Measurements from ENCODE around the gene CTDP1. TPM values are rescaled to one million over a fixed set of nuclear protein-coding genes. Genes with fewer than 3 reads are reported as not detected.

The CTDP1 gene
- total RNA-seq, 1 experiment from 2014 or later = 31.7 TPM

GRCh38 chr18:79634186-79634585 lies 45.4 kb upstream of the CTDP1 start:
- no TSS peak for BruUV-seq (replicated peaks)
- DNase-seq (no peak), ATAC-seq (no peak)
- POLR2A ChIA-PET (ENCODE audit: unreplicated experiment) = no interaction called here
- H3K79me2 ChIP-seq (ENCODE audit: low read length) = no peaks in the 10 kb centered on the region
- CTCF ChIA-PET = no interaction called here
- H3K36me3 ChIP-seq (ENCODE audit: low read depth, low read length) = no peaks in the 10 kb centered on the region
- H3K4me2 ChIP-seq (ENCODE audit: low read length) = no peak overlapping the region
- H3F3A ChIP-seq (ENCODE audit: low read length, unreplicated experiment) = no peaks in the 10 kb centered on the region
- no peak overlapping the region for H3K27ac ChIP-seq (ENCODE audit: low read length)
- no peaks in the 10 kb centered on the region for H3K9me2 ChIP-seq (replicated peaks; ENCODE audit: low read length)
- H3K4me3 ChIP-seq (ENCODE audit: low read length) = no peak overlapping the region
- no peak overlapping the region for H3K9ac ChIP-seq (ENCODE audit: low read length)
- no peak overlapping the region for H2AFZ ChIP-seq (ENCODE audit: low read length)
- no peaks in the 10 kb centered on the region for H4K20me1 ChIP-seq (ENCODE audit: low read length)
- 0 out of 2 replicates have a peak, but pooled peaks cover 10% of the 10 kb centered on the region for H3K27me3 ChIP-seq (ENCODE audit: low read length)
- intact Hi-C loops (cut with micrococcal nuclease) = no loop called here
- H3K9me3 ChIP-seq (ENCODE audit: low read length) = no peaks in the 10 kb centered on the region
- TF ChIP-seq EZH2phosphoT487 (IDR thresholded peaks at IDR 0.05; ENCODE audit: borderline replicate concordance, low read length) = no peak
- no peak for TF ChIP-seq CTCF (conservative IDR thresholded peaks at IDR 0.05; ENCODE audit: low read depth, low read length)
- TF ChIP-seq EZH2 (IDR thresholded peaks at IDR 0.05; ENCODE audit: low read length, unreplicated experiment) = no peak
- H3K4me1 ChIP-seq (ENCODE audit: insufficient read depth, low read length) = no peaks in the 10 kb centered on the region

DNA sequence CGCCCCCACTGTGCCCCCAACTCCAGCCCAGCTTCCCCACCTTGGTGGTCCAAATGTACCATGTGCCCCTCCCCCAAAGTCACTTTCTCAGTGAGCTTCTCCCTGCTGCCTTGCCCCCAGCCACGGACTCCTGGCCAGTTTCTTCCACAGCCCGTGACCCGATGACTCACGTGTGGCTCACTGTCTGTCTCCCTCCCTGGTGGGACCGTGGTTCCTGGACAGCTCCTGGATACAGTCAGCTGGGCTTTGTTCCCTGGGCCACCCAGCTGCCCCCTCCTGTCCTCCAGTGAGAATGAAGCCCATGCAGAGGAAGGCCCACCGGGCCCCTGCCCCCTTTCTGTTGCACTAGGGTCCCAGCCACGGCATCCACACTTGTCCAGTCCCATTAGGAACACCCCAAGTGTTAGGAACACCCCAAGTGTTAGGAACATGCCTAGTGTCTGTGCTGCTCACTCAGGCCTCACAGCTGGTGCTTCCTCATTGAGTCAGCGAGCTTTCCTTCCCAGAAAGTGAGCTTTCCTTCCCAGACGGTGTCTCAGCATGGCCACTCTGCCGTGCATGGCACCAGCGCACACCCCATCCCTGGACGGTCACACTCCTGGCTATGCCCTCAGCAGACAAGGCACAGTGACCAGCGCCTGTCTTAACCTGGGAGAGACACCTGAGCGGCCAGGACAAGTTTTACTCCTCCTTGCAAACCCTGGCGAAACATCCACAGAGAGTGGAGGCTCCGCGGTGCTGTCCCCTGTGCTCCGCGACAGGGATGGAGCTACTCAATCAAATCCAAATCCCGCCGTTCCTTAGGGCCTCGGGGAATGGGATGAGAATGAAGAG lies 44.8 kb upstream of the CTDP1 start:
- Histone ChIP-seq H3K27ac (ENCODE audit: low read length) (no peak overlapping the region), H3K9me2 (replicated peaks; ENCODE audit: low read length) (no peaks in the 10 kb centered on the region), H3K79me2 (ENCODE audit: low read length) (no peaks in the 10 kb centered on the region), H3K9ac (ENCODE audit: low read length) (no peak overlapping the region), H3K4me1 (ENCODE audit: insufficient read depth, low read length) (no peaks in the 10 kb centered on the region), H3F3A (ENCODE audit: low read length, unreplicated experiment) (no peaks in the 10 kb centered on the region), H3K36me3 (ENCODE audit: low read depth, low read length) (no peaks in the 10 kb centered on the region), H3K9me3 (ENCODE audit: low read length) (no peaks in the 10 kb centered on the region), H4K20me1 (ENCODE audit: low read length) (no peaks in the 10 kb centered on the region), H3K4me3 (ENCODE audit: low read length) (no peak overlapping the region), H3K4me2 (ENCODE audit: low read length) (no peak overlapping the region), H3K27me3 (ENCODE audit: low read length) (0 out of 2 replicates have a peak, but pooled peaks cover 4% of the 10 kb centered on the region), H2AFZ (ENCODE audit: low read length) (no peak overlapping the region)
- intact Hi-C loops (cut with micrococcal nuclease) = no loop called here
- TF ChIP-seq EZH2 (IDR thresholded peaks at IDR 0.05; ENCODE audit: low read length, unreplicated experiment) (no peak), EZH2phosphoT487 (IDR thresholded peaks at IDR 0.05; ENCODE audit: borderline replicate concordance, low read length) (no peak), CTCF (conservative IDR thresholded peaks at IDR 0.05; ENCODE audit: low read depth, low read length) (no peak)
- ChIA-PET CTCF (no interaction called here), POLR2A (ENCODE audit: unreplicated experiment) (no interaction called here)
- ATAC-seq = no peak
- DNase-seq = no peak
- no TSS peak for BruUV-seq (replicated peaks)

GRCh38 chr18:79635427-79635726 lies 44.2 kb upstream of the CTDP1 start:
- no peaks in the 10 kb centered on the region for H3K79me2 ChIP-seq (ENCODE audit: low read length)
- ChIA-PET POLR2A (ENCODE audit: unreplicated experiment) (no interaction called here), CTCF (no interaction called here)
- H4K20me1 ChIP-seq (ENCODE audit: low read length) = no peaks in the 10 kb centered on the region
- no peaks in the 10 kb centered on the region for H3K36me3 ChIP-seq (ENCODE audit: low read depth, low read length)
- H3F3A ChIP-seq (ENCODE audit: low read length, unreplicated experiment) = no peaks in the 10 kb centered on the region
- no peak for TF ChIP-seq CTCF (conservative IDR thresholded peaks at IDR 0.05; ENCODE audit: low read depth, low read length)
- no peak for TF ChIP-seq EZH2phosphoT487 (IDR thresholded peaks at IDR 0.05; ENCODE audit: borderline replicate concordance, low read length)
- no peak for TF ChIP-seq EZH2 (IDR thresholded peaks at IDR 0.05; ENCODE audit: low read length, unreplicated experiment)
- ATAC-seq = no peak
- intact Hi-C loops (cut with micrococcal nuclease) = no loop called here
- no peaks in the 10 kb centered on the region for H3K9me3 ChIP-seq (ENCODE audit: low read length)
- DNase-seq = no peak
- no peaks in the 10 kb centered on the region for H3K4me1 ChIP-seq (ENCODE audit: insufficient read depth, low read length)
- no peak overlapping the region for H3K9ac ChIP-seq (ENCODE audit: low read length)
- H2AFZ ChIP-seq (ENCODE audit: low read length) = no peak overlapping the region
- no peaks in the 10 kb centered on the region for H3K9me2 ChIP-seq (replicated peaks; ENCODE audit: low read length)
- no peak overlapping the region for H3K27ac ChIP-seq (ENCODE audit: low read length)
- no peak overlapping the region for H3K4me3 ChIP-seq (ENCODE audit: low read length)
- no peak overlapping the region for H3K4me2 ChIP-seq (ENCODE audit: low read length)
- BruUV-seq (replicated peaks) = no TSS peak
- no peaks in the 10 kb centered on the region for H3K27me3 ChIP-seq (ENCODE audit: low read length)
